Spleen (tissue), 11 donors: ENCODE measurements around the gene USP4. TPM values are rescaled to one million over a fixed set of nuclear protein-coding genes. Genes with fewer than 3 reads are reported as not detected.

Source experiments
- DNase-seq: peaks from one replicate; pipeline ENCODE4 v3.0.0-alpha.2; 2020
- H3K27ac ChIP-seq, 8 donors: fragments of 200-600 bp; sonication (generic) in 7 of 8; 1 replicate in 4 of 8; 2 replicates in 4 of 8; pipeline versions ENCODE4 v1.5.0 to v1.8.0; 2016 to 2021; ENCODE audit warnings: inconsistent platforms in 4 of 8, mild to moderate bottlenecking in 4 of 8, moderate library complexity in 1 of 8
- H3K27me3 ChIP-seq, 7 donors: fragments of 200-600 bp; sonication (generic) in 6 of 7; replicated peaks in 1 of 7; 1 replicate in 4 of 7; 2 replicates in 3 of 7; pipeline versions ENCODE4 v1.5.0 to v1.8.0; 2016 to 2021; ENCODE audit warnings: inconsistent platforms in 3 of 7, mild to moderate bottlenecking in 1 of 7
- H3K36me3 ChIP-seq, 6 donors: fragments of 200-600 bp; sonication (generic) in 5 of 6; 1 replicate in 4 of 6; 2 replicates in 2 of 6; pipeline versions ENCODE4 v1.5.0 to v1.8.0; 2016 to 2021; ENCODE audit warnings: inconsistent platforms in 2 of 6
- H3K4me1 ChIP-seq, 6 donors: fragments of 200-600 bp; sonication (generic) in 5 of 6; 1 replicate in 3 of 6; 2 replicates in 3 of 6; pipeline versions ENCODE4 v1.5.0 to v1.8.0; 2016 to 2021; ENCODE audit warnings: inconsistent platforms in 3 of 6
- H3K4me3 ChIP-seq, 8 donors: fragments of 200-600 bp; sonication (generic) in 7 of 8; 1 replicate in 4 of 8; 2 replicates in 4 of 8; pipeline versions ENCODE4 v1.5.0 to v1.8.0; 2016 to 2021; ENCODE audit warnings: inconsistent platforms in 4 of 8, mild to moderate bottlenecking in 4 of 8, moderate library complexity in 2 of 8
- H3K9me3 ChIP-seq, 8 donors: fragments of 200-600 bp; sonication (generic) in 7 of 8; 1 replicate in 4 of 8; 2 replicates in 4 of 8; pipeline versions ENCODE4 v1.5.0 to v1.8.0; 2016 to 2021; ENCODE audit warnings: inconsistent platforms in 4 of 8
- POLR2A ChIP-seq, 3 donors: fragments of 450-650 bp; IDR thresholded peaks; one replicate each; pipeline ENCODE4 v1.5.1; 2017; ENCODE audit warnings: antibody characterized with exemption in 3 of 3, mild to moderate bottlenecking in 1 of 3
- POLR2AphosphoS5 ChIP-seq, 3 donors: sonication (generic); formaldehyde crosslinking; IDR thresholded peaks; one replicate each; pipeline ENCODE4 v1.5.1; 2017; ENCODE audit warnings: antibody characterized with exemption in 3 of 3
- WGBS, 5 donors: extraction: QIAGEN DNeasy Blood & Tissue Kit in 3 of 5; methylation state at CpG; one replicate each; pipeline versions ENCODE4 v1.1.5 to v1.1.7; 2013 to 2018; 5-methylcytosine and 5-hydroxymethylcytosine counted together
- intact Hi-C: fragments of 100-400 bp; cut with DNase I; formaldehyde crosslinking; loops from one replicate; pipeline ENCODE4 v1.15.0; 2023; ENCODE audit warnings: low total_unique reads
- polyA plus RNA-seq, 3 donors: library from polyadenylated mRNA; stranded (reverse); fragments of 200-250 nt; gene quantifications; one replicate each; pipeline ENCODE4 v1.2.1, GENCODE V29; 2013
- total RNA-seq, 7 donors: library from RNA; depleted of rRNA in 3 of 7; stranded (reverse); fragments of >200 nt in 3 of 7; fragmentation: NEBNext Ultra II Directional in 4 of 7; extraction: Animal tissue kit (Norgen Biotek cat#: 25700) in 4 of 7; gene quantifications; one replicate each; pipeline versions ENCODE4 v1.1.0 to v1.2.1, GENCODE V29; 2016 to 2021
- TF ChIP-seq, protein P1 (sequence below), 11 experiments: fragments of 200-600 bp in 7 of 11; fragments of 450-650 bp in 4 of 11; sonication (generic) in 4 of 11; IDR thresholded peaks in 8 of 11; conservative IDR thresholded peaks in 3 of 11; 1 replicate in 7 of 11; 2 replicates in 4 of 11; pipeline versions ENCODE4 v1.4.0 to v1.8.0; 2016 to 2021; ENCODE audit warnings: antibody characterized with exemption in 11 of 11, inconsistent platforms in 4 of 11, mild to moderate bottlenecking in 1 of 11
- donor health status: healthy with polysubstance abuse.
- donor health status: DM: no; HTN: no; CAD: no; lungs with moderate emphysema.
- donor health status: DM: no; HTN: no; CAD: no.
- donor health status: Bipolar disorder and iron deficiency.
- donor health status: healthy.
- donor health status: DM: no; HTN: no; CAD: no.
- donor health status: DM: yes; HTN: yes; CAD: no.

Gene USP4
- total and polyA plus RNA-seq, 10 donors = 28.1 to 107 (median 59.8) TPM

DNA sequence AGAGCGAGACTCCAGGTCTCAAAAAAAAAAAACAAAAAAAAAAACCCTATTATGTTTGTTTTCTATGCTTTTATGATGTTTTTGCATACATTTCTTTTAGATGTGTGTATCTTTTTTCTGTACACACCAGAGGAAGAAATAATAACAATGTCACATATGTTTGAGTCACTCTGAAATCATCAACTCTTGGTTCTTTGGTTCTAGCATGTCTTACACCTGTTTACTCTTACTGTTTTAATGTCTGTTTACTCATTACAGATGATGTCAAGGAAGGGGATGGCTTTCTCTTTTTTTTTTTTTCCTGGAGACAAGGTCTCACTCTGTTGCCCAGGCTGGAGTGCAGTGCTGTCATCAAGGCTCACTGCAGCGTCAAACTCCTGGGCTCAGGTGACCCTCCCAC lies 47.9 kb upstream of the USP4 start:
- Histone ChIP-seq H3K27ac (peak overlapping the region in 4 of 8 donors; percentile 7 to 81 (median 33)), H3K4me1 (peaks cover 22 to 100% (median 94%) of the 10 kb centered on the region in 6 donors), H3K36me3 (peaks cover 0 to 29% (median 2%) of the 10 kb centered on the region in 6 donors), H3K4me3 (no peak overlapping the region), H3K9me3 (no peaks in the 10 kb centered on the region), H3K27me3 (no peaks in the 10 kb centered on the region)
- intact Hi-C loops = no loop called here
- DNase-seq = no peak
- TF ChIP-seq, protein P1, sequence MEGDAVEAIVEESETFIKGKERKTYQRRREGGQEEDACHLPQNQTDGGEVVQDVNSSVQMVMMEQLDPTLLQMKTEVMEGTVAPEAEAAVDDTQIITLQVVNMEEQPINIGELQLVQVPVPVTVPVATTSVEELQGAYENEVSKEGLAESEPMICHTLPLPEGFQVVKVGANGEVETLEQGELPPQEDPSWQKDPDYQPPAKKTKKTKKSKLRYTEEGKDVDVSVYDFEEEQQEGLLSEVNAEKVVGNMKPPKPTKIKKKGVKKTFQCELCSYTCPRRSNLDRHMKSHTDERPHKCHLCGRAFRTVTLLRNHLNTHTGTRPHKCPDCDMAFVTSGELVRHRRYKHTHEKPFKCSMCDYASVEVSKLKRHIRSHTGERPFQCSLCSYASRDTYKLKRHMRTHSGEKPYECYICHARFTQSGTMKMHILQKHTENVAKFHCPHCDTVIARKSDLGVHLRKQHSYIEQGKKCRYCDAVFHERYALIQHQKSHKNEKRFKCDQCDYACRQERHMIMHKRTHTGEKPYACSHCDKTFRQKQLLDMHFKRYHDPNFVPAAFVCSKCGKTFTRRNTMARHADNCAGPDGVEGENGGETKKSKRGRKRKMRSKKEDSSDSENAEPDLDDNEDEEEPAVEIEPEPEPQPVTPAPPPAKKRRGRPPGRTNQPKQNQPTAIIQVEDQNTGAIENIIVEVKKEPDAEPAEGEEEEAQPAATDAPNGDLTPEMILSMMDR (IDR thresholded peaks at IDR 0.05 in 8 of 11, conservative IDR thresholded peaks at IDR 0.05 in 3 of 11) = no peak
- TF ChIP-seq POLR2A (IDR thresholded peaks at IDR 0.05) (no peak), POLR2AphosphoS5 (IDR thresholded peaks at IDR 0.05) (no peak)
- WGBS, 5 donors = 79 to 92% (median 82%) methylated on average over 2 of the region's 2 CpGs

DNA sequence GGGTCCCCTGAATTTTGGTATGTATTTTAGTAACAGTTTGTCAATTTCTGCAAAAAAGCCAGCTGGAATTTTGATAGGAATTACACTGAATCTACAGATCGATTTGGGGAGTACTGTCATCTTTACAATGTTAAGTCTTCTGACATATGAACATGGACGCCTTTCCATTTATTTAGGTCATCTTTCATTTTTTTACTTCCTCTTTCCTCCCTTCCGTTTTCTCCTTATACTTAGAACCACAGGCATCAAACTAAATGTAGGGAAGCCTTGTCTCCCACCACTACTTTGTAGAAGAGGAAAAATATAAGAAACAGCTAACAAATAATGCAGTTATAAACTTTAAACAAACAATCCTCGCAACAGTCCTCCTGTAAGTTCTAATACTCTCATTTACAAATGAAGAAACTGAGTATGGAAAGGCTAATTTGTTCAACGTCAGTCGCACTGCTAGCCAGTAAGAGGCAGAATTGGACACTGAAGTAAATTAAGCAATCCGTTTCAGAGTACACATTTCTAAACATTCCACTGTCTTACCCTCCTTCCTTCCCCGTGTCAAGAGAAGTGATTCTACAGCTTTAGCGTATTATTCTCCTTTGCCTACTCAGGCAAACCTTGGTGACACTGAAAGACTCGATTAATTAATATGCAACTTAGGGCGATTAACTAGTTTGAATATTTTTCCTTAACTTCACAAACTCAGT lies 46.4 kb upstream of the USP4 start:
- H3K27ac ChIP-seq = peak overlapping the region in 7 of 8 donors; percentile 46 to 83 (median 74)
- peaks cover 20 to 100% (median 93%) of the 10 kb centered on the region in 6 donors for H3K4me1 ChIP-seq
- peak overlapping the region in 1 of 8 donors; percentile 6 for H3K4me3 ChIP-seq
- TF ChIP-seq, protein P1 (IDR thresholded peaks at IDR 0.05 in 8 of 11, conservative IDR thresholded peaks at IDR 0.05 in 3 of 11) = no peak
- TF ChIP-seq POLR2A (IDR thresholded peaks at IDR 0.05) (no peak), POLR2AphosphoS5 (IDR thresholded peaks at IDR 0.05) (no peak)
- H3K27me3 ChIP-seq = no peaks in the 10 kb centered on the region
- no peak for DNase-seq
- H3K36me3 ChIP-seq = peaks cover 0 to 20% (median 2%) of the 10 kb centered on the region in 6 donors
- no peaks in the 10 kb centered on the region for H3K9me3 ChIP-seq
- intact Hi-C loops = no loop called here
- WGBS, 5 donors = 37 to 47% (median 44%) methylated on average over 11 of the region's 11 CpGs

GRCh38 chr3:49385617-49386016 lies 45.8 kb upstream of the USP4 start:
- no peak for DNase-seq
- H3K9me3 ChIP-seq = no peaks in the 10 kb centered on the region
- H3K4me1 ChIP-seq = peaks cover 20 to 100% (median 95%) of the 10 kb centered on the region in 6 donors
- H3K4me3 ChIP-seq = peak overlapping the region in 1 of 8 donors; percentile 6
- peaks cover 0 to 20% (median 2%) of the 10 kb centered on the region in 6 donors for H3K36me3 ChIP-seq
- H3K27me3 ChIP-seq = no peaks in the 10 kb centered on the region
- peak overlapping the region in 7 of 8 donors; percentile 46 to 83 (median 74) for H3K27ac ChIP-seq
- intact Hi-C loops = no loop called here
- WGBS, 5 donors = 88 to 100% (median 98%) methylated on average over 1 of the region's 1 CpG
- TF ChIP-seq POLR2AphosphoS5 (IDR thresholded peaks at IDR 0.05) (no peak), POLR2A (IDR thresholded peaks at IDR 0.05) (no peak)
- TF ChIP-seq, protein P1 (IDR thresholded peaks at IDR 0.05 in 8 of 11, conservative IDR thresholded peaks at IDR 0.05 in 3 of 11) = no peak

GRCh38 chr3:49383387-49383786 lies 43.5 kb upstream of the USP4 start:
- peaks cover 0 to 7% (median 0%) of the 10 kb centered on the region in 6 donors for H3K36me3 ChIP-seq
- H3K4me3 ChIP-seq = no peak overlapping the region
- H3K4me1 ChIP-seq = peaks cover 15 to 100% (median 94%) of the 10 kb centered on the region in 6 donors
- no peak for DNase-seq
- peak overlapping the region in 1 of 8 donors; percentile 16 for H3K27ac ChIP-seq
- H3K9me3 ChIP-seq = peaks cover 0 to 3% (median 0%) of the 10 kb centered on the region in 8 donors
- no peaks in the 10 kb centered on the region for H3K27me3 ChIP-seq
- intact Hi-C loops = no loop called here
- 66 to 86% (median 76%) methylated on average over 5 of the region's 5 CpGs for WGBS, 5 donors
- TF ChIP-seq POLR2A (IDR thresholded peaks at IDR 0.05) (no peak), POLR2AphosphoS5 (IDR thresholded peaks at IDR 0.05) (no peak)
- TF ChIP-seq, protein P1 (IDR thresholded peaks at IDR 0.05 in 8 of 11, conservative IDR thresholded peaks at IDR 0.05 in 3 of 11) = no peak
